SU-DHL-6 (cell line): ENCODE measurements around the gene RIBC1.

ENCODE experiments used
- H2AFZ ChIP-seq: fragments of 200-600 bp; sonication (generic); 2 replicates; pipeline ENCODE4 v1.6.1; 2014; ENCODE audit warnings: low read depth, mild to moderate bottlenecking, moderate library complexity, mixed read lengths, antibody characterized with exemption, low read length; ENCODE audit not compliant: severe bottlenecking
- H3F3A ChIP-seq: fragments of 200-600 bp; shearing (Covaris generic); 2 replicates; pipeline ENCODE4 v1.6.0; 2016; ENCODE audit warnings: antibody characterized with exemption, mild to moderate bottlenecking; ENCODE audit not compliant: insufficient read depth
- H3K27ac ChIP-seq: fragments of 200-600 bp; sonication (generic); 2 replicates; pipeline ENCODE4 v1.5.1; 2016; ENCODE audit warnings: low read depth, mild to moderate bottlenecking, low read length, moderate library complexity, mixed read lengths
- H3K27me3 ChIP-seq: fragments of 200-600 bp; sonication (generic), shearing (Covaris generic); 2 replicates; pipeline ENCODE4 v1.6.0; 2014; ENCODE audit warnings: mild to moderate bottlenecking, low read length
- H3K36me3 ChIP-seq: fragments of 200-600 bp; sonication (generic); 2 replicates; pipeline ENCODE4 v1.6.1; 2014; ENCODE audit warnings: mild to moderate bottlenecking, low read length, mixed read lengths
- H3K4me2 ChIP-seq: fragments of 300-600, 200-600 bp; shearing (Covaris generic), sonication (generic); 2 replicates; pipeline ENCODE4 v1.6.0; 2014; ENCODE audit warnings: low read length, low read depth, mild to moderate bottlenecking; ENCODE audit not compliant: poor library complexity, severe bottlenecking
- H3K4me3 ChIP-seq: fragments of 200-600 bp; sonication (generic); 2 replicates; pipeline ENCODE4 v1.5.1; 2014; ENCODE audit warnings: antibody characterized with exemption, low read length, mild to moderate bottlenecking, mixed read lengths; ENCODE audit not compliant: insufficient read depth, poor library complexity, severe bottlenecking
- H3K79me2 ChIP-seq: fragments of 200-600 bp; sonication (generic); 2 replicates; pipeline ENCODE4 v1.6.1; 2014; ENCODE audit warnings: mild to moderate bottlenecking, low read length, moderate library complexity; ENCODE audit not compliant: insufficient read depth
- H3K9ac ChIP-seq: fragments of 200-600 bp; sonication (generic); 2 replicates; pipeline ENCODE4 v1.7.0; 2014; ENCODE audit warnings: mild to moderate bottlenecking, low read length
- H3K9me2 ChIP-seq: fragments of 200-600 bp; sonication (generic); replicated peaks from 2 replicates; pipeline ENCODE4 v1.6.1; 2014; ENCODE audit warnings: low read length; ENCODE audit not compliant: insufficient read depth
- H3K9me3 ChIP-seq: fragments of 200-600 bp; sonication (generic); 2 replicates; pipeline ENCODE4 v1.6.1; 2014; ENCODE audit warnings: low read length, mixed read lengths; ENCODE audit not compliant: insufficient read depth
- H4K20me1 ChIP-seq: fragments of 200-600 bp; sonication (generic); 2 replicates; pipeline ENCODE4 v1.6.1; 2014; ENCODE audit warnings: low read depth, mild to moderate bottlenecking, antibody characterized with exemption, low read length, moderate library complexity, mixed read lengths
- EZH2phosphoT487 ChIP-seq: fragments of 200-600 bp; sonication (generic), shearing (Covaris generic); conservative IDR thresholded peaks from 2 replicates; pipeline ENCODE4 v1.6.1; 2018; ENCODE audit warnings: mild to moderate bottlenecking, antibody characterized with exemption, low read length, moderate library complexity, mixed read lengths
- TF ChIP-seq, protein P1 (sequence below): fragments of 200-600 bp; sonication (generic); IDR thresholded peaks from one replicate; pipeline ENCODE4 v1.5.1; 2017; ENCODE audit warnings: antibody characterized with exemption, mild to moderate bottlenecking, low read length, moderate library complexity; ENCODE audit not compliant: insufficient read depth, poor library complexity, severe bottlenecking

RIBC1 gene

DNA sequence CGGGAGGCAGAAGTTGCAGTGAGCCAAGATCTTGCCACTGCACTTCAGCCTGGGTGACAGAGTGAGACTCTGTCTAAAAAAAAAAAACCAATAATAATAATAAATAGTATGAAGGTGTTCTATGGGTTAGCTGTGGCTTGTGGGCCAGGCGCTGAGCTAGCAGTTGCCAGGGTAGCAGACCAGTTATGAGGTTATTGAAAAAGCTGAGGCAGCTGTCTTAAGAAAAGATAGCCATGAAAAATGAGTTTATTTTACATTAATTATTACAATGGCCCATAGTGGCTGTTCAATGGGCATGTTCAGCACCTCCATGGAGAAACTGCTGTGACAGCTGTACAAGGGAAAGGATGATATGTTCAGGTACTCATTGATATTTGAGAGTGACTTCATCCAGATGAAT lies 24.8 kb downstream of the RIBC1 start:
- no peaks in the 10 kb centered on the region for H3K27me3 ChIP-seq
- no peaks in the 10 kb centered on the region for H3K79me2 ChIP-seq
- H3K9me3 ChIP-seq: no peaks in the 10 kb centered on the region
- no peak overlapping the region for H3K27ac ChIP-seq
- TF ChIP-seq, protein P1, sequence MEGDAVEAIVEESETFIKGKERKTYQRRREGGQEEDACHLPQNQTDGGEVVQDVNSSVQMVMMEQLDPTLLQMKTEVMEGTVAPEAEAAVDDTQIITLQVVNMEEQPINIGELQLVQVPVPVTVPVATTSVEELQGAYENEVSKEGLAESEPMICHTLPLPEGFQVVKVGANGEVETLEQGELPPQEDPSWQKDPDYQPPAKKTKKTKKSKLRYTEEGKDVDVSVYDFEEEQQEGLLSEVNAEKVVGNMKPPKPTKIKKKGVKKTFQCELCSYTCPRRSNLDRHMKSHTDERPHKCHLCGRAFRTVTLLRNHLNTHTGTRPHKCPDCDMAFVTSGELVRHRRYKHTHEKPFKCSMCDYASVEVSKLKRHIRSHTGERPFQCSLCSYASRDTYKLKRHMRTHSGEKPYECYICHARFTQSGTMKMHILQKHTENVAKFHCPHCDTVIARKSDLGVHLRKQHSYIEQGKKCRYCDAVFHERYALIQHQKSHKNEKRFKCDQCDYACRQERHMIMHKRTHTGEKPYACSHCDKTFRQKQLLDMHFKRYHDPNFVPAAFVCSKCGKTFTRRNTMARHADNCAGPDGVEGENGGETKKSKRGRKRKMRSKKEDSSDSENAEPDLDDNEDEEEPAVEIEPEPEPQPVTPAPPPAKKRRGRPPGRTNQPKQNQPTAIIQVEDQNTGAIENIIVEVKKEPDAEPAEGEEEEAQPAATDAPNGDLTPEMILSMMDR: no peak
- TF ChIP-seq EZH2phosphoT487: no peak
- H3K36me3 ChIP-seq: no peaks in the 10 kb centered on the region
- H3K4me3 ChIP-seq: no peak overlapping the region
- H4K20me1 ChIP-seq: no peaks in the 10 kb centered on the region
- H3F3A ChIP-seq: no peaks in the 10 kb centered on the region
- no peak overlapping the region for H2AFZ ChIP-seq
- H3K9me2 ChIP-seq: no peaks in the 10 kb centered on the region
- no peak overlapping the region for H3K4me2 ChIP-seq
- H3K9ac ChIP-seq: no peak overlapping the region

DNA sequence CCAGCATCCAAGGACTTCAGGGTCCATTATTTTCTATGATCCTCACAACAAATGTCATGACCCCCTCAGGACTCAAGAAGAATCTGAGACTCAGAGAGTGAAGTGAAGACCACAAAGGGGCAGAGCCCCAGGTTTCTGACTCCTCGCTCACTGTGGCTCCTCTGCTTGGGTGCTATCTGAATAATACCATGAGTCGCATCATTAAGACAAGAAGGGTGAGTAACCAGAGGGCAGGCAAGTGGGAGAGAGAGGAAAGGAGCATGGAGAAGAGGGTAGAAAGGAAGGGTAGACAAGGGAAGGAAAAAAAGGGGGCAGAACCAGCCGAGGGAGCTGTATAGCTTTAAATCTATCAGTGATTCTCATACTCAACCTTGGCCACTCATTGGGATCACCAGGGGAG lies 27.0 kb downstream of the RIBC1 start:
- H3K36me3 ChIP-seq: no peaks in the 10 kb centered on the region
- TF ChIP-seq, protein P1: no peak
- no peak for TF ChIP-seq EZH2phosphoT487
- no peaks in the 10 kb centered on the region for H3F3A ChIP-seq
- no peaks in the 10 kb centered on the region for H3K79me2 ChIP-seq
- no peaks in the 10 kb centered on the region for H3K9me2 ChIP-seq
- H3K27ac ChIP-seq: no peak overlapping the region
- no peaks in the 10 kb centered on the region for H3K27me3 ChIP-seq
- H3K4me2 ChIP-seq: no peak overlapping the region
- no peak overlapping the region for H3K4me3 ChIP-seq
- no peaks in the 10 kb centered on the region for H4K20me1 ChIP-seq
- H2AFZ ChIP-seq: no peak overlapping the region
- H3K9me3 ChIP-seq: no peaks in the 10 kb centered on the region
- H3K9ac ChIP-seq: no peak overlapping the region

- no peak overlapping the region for H3K27ac ChIP-seq
- no peak overlapping the region for H3K4me2 ChIP-seq
- H3K4me3 ChIP-seq: no peak overlapping the region
- H3K36me3 ChIP-seq: no peaks in the 10 kb centered on the region
- H3K9ac ChIP-seq: no peak overlapping the region
- no peaks in the 10 kb centered on the region for H3K79me2 ChIP-seq
- H4K20me1 ChIP-seq: no peaks in the 10 kb centered on the region
- H3K27me3 ChIP-seq: no peaks in the 10 kb centered on the region
- no peaks in the 10 kb centered on the region for H3K9me3 ChIP-seq
- TF ChIP-seq, protein P1: no peak
- no peak for TF ChIP-seq EZH2phosphoT487
- no peak overlapping the region for H2AFZ ChIP-seq
- H3K9me2 ChIP-seq: no peaks in the 10 kb centered on the region
- H3F3A ChIP-seq: no peaks in the 10 kb centered on the region
Measured at GRCh38 chrX:53452812-53453211, 30.1 kb downstream of the RIBC1 start.
